HL-60 (cell line): Measurements from ENCODE around the gene CMYA5.
"Not testable (repeated sequence)": the region's sequence is repeated elsewhere in the genome, so short reads cannot be mapped to it uniquely, and the experiment has no call there.

ENCODE experiments used
- DNase-seq, 2 experiments: peaks; one replicate each; pipeline ENCODE4 v3.0.0-alpha.2; 2010 to 2020; ENCODE audit warnings: low read depth in 1 of 2, low spot score in 1 of 2
- H3K27ac ChIP-seq: fragments of 250-450 bp; sonication (Bioruptor Pico); replicated peaks from 2 replicates; pipeline ENCODE4 v1.5.1; 2020; ENCODE audit warnings: mild to moderate bottlenecking, moderate library complexity
- H3K27me3 ChIP-seq: fragments of 250-450 bp; sonication (Bioruptor Pico); 2 replicates; pipeline ENCODE4 v1.5.1; 2021; ENCODE audit warnings: mild to moderate bottlenecking, moderate library complexity; ENCODE audit not compliant: insufficient read depth, poor library complexity, severe bottlenecking
- H3K4me3 ChIP-seq: replicated peaks from 2 replicates; pipeline ENCODE4 v1.5.1; 2011; ENCODE audit warnings: mild to moderate bottlenecking, control low read depth, low read length; ENCODE audit not compliant: insufficient read depth
- CTCF ChIP-seq: IDR thresholded peaks from one replicate; pipeline ENCODE4 v1.5.1; 2011; ENCODE audit warnings: low read length, control low read depth, inconsistent platforms; ENCODE audit not compliant: insufficient read depth
- GABPA ChIP-seq: IDR thresholded peaks from 2 replicates; pipeline ENCODE4 v1.6.1; 2012; ENCODE audit warnings: low read depth
- POLR2AphosphoS5 ChIP-seq: IDR thresholded peaks from 2 replicates; pipeline ENCODE4 v1.6.1; 2012; ENCODE audit warnings: low read depth
- REST ChIP-seq: IDR thresholded peaks from 2 replicates; pipeline ENCODE4 v1.6.1; 2012; ENCODE audit warnings: low read depth; ENCODE audit not compliant: insufficient replicate concordance
- SPI1 ChIP-seq: IDR thresholded peaks from 2 replicates; pipeline ENCODE4 v1.6.1; 2012; ENCODE audit warnings: low read depth, mild to moderate bottlenecking, borderline replicate concordance

The CMYA5 gene

GRCh38 chr5:79703381-79703645 is 13.7 kb downstream of the CMYA5 start:
- H3K4me3 ChIP-seq = no peak overlapping the region
- no peaks in the 10 kb centered on the region for H3K27me3 ChIP-seq
- DNase-seq = no peak
- no peak overlapping the region for H3K27ac ChIP-seq
- TF ChIP-seq CTCF (no peak), REST (no peak), POLR2AphosphoS5 (no peak), SPI1 (no peak), GABPA (no peak)

GRCh38 chr5:79704553-79704952 is 14.9 kb downstream of the CMYA5 start:
- no peak overlapping the region for H3K4me3 ChIP-seq
- no peak for TF ChIP-seq SPI1
- TF ChIP-seq GABPA = no peak
- TF ChIP-seq REST = no peak
- no peak for TF ChIP-seq POLR2AphosphoS5
- no peak for TF ChIP-seq CTCF
- no peak overlapping the region for H3K27ac ChIP-seq
- no peak for DNase-seq
- no peaks in the 10 kb centered on the region for H3K27me3 ChIP-seq

GRCh38 chr5:79705632-79706031 is 16.0 kb downstream of the CMYA5 start:
- TF ChIP-seq GABPA = no peak
- no peak for TF ChIP-seq REST
- no peak for TF ChIP-seq CTCF
- no peak for TF ChIP-seq POLR2AphosphoS5
- TF ChIP-seq SPI1 = no peak
- no peaks in the 10 kb centered on the region for H3K27me3 ChIP-seq

GRCh38 chr5:79706317-79706716 is 16.7 kb downstream of the CMYA5 start:
- DNase-seq, H3K27me3 ChIP-seq, H3K4me3 ChIP-seq, H3K27ac ChIP-seq: not testable (repeated sequence)

More at GRCh38 chr5:79705632-79706031, 16.0 kb downstream of the CMYA5 start:
- no peak overlapping the region for H3K4me3 ChIP-seq
- no peak overlapping the region for H3K27ac ChIP-seq
- no peak for DNase-seq
